A673 (cell line): ENCODE measurements around the gene UROS.
A peak's percentile ranks its signal among the peaks of the same experiment; 100 is the strongest.

ENCODE experiments used
- EZH2 ChIP-seq: fragments of 200-600 bp; sonication (generic); IDR thresholded peaks from 2 replicates; pipeline ENCODE4 v1.6.1; 2017; ENCODE audit warnings: borderline replicate concordance, low read depth, mild to moderate bottlenecking, mixed read lengths, antibody characterized with exemption, low read length; ENCODE audit not compliant: poor library complexity, severe bottlenecking
- TF ChIP-seq, protein P1 (sequence below): fragments of 300-800, 200-600 bp; sonication (generic); conservative IDR thresholded peaks from 2 replicates; pipeline ENCODE4 v1.5.1; 2017; ENCODE audit warnings: low read depth, mild to moderate bottlenecking, antibody characterized with exemption, low read length, moderate library complexity, mixed read lengths

DNA sequence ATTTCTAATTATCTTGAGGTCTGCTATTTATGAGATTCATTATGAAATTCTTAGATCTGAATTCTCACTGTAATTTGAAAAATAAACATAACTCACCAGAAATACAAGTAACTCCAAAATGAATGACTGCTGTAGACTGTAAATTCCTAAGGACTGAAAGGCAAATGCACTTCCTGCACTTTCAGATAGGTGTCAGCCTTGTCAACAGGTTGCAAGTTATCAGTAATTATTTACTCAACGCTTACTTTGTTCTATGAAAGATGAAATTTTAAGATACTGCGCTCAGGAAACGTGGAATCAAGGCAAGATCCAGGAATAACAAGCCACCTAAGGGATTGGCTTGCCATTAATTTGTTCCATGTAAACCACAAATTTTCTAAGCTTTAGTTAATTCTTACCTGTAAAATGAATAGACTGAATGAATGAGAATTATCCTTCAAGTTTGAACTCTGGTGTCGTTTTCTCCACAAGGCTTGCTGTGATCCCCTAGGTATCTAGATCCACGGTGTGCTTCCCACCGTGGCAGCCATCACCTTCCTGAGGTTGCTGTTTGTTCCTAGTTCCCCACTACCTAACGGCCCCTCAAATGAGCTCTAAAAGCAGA is 45.4 kb upstream of the UROS start:
- TF ChIP-seq, protein P1, sequence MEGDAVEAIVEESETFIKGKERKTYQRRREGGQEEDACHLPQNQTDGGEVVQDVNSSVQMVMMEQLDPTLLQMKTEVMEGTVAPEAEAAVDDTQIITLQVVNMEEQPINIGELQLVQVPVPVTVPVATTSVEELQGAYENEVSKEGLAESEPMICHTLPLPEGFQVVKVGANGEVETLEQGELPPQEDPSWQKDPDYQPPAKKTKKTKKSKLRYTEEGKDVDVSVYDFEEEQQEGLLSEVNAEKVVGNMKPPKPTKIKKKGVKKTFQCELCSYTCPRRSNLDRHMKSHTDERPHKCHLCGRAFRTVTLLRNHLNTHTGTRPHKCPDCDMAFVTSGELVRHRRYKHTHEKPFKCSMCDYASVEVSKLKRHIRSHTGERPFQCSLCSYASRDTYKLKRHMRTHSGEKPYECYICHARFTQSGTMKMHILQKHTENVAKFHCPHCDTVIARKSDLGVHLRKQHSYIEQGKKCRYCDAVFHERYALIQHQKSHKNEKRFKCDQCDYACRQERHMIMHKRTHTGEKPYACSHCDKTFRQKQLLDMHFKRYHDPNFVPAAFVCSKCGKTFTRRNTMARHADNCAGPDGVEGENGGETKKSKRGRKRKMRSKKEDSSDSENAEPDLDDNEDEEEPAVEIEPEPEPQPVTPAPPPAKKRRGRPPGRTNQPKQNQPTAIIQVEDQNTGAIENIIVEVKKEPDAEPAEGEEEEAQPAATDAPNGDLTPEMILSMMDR, result peak; percentile 84
- no peak for TF ChIP-seq EZH2
